GM23338 (cell line): Measurements from ENCODE around the gene GPRC6A. TPM values are rescaled to one million over a fixed set of nuclear protein-coding genes. Genes with fewer than 3 reads are reported as not detected.

Experiments used
- ATAC-seq: fragments of 200-7000 bp; cut with Tn5 transposase; 3 replicates; pipeline ENCODE4 v1.9.1; 2020
- DNase-seq: peaks from one replicate; pipeline ENCODE4 v3.0.0-alpha.2; 2015; ENCODE audit warnings: low spot score
- H2AFZ ChIP-seq: fragments of 200-600 bp; sonication (generic); 2 replicates; pipeline ENCODE4 v1.8.0; 2016; ENCODE audit warnings: antibody characterized with exemption, mild to moderate bottlenecking, moderate library complexity
- H3F3A ChIP-seq: fragments of 200-600 bp; sonication (generic); replicated peaks from 2 replicates; pipeline ENCODE4 v1.8.0; 2017; ENCODE audit warnings: antibody characterized with exemption, mixed run types, low read depth
- H3K27ac ChIP-seq: fragments of 200-600 bp; sonication (generic); 2 replicates; pipeline ENCODE4 v1.6.1; 2016; ENCODE audit warnings: low read depth
- H3K27me3 ChIP-seq: fragments of 200-600 bp; sonication (generic); 2 replicates; pipeline ENCODE4 v1.8.0; 2016; ENCODE audit warnings: mild to moderate bottlenecking, mixed run types, moderate library complexity; ENCODE audit not compliant: insufficient read depth
- H3K36me3 ChIP-seq: fragments of 200-600 bp; sonication (generic); 2 replicates; pipeline ENCODE4 v1.8.0; 2016; ENCODE audit warnings: mild to moderate bottlenecking; ENCODE audit not compliant: insufficient read depth
- H3K4me1 ChIP-seq: fragments of 200-600 bp; sonication (generic); 2 replicates; pipeline ENCODE4 v1.8.0; 2016; ENCODE audit warnings: mild to moderate bottlenecking, moderate library complexity; ENCODE audit not compliant: insufficient read depth
- H3K4me2 ChIP-seq: fragments of 200-600 bp; sonication (generic); 2 replicates; pipeline ENCODE4 v1.7.1; 2017; ENCODE audit warnings: mixed run types
- H3K4me3 ChIP-seq: fragments of 200-600 bp; sonication (generic); 2 replicates; pipeline ENCODE4 v1.6.1; 2016; ENCODE audit warnings: mixed run types
- H3K79me2 ChIP-seq: fragments of 200-600 bp; sonication (generic); replicated peaks from 2 replicates; pipeline ENCODE4 v1.8.0; 2017; ENCODE audit warnings: mild to moderate bottlenecking; ENCODE audit not compliant: insufficient read depth
- H3K9me2 ChIP-seq: fragments of 200-600 bp; sonication (generic); 2 replicates; pipeline ENCODE4 v1.8.0; 2017; ENCODE audit not compliant: insufficient read depth
- H4K20me1 ChIP-seq: fragments of 200-600 bp; sonication (generic); replicated peaks from 2 replicates; pipeline ENCODE4 v1.8.0; 2017; ENCODE audit warnings: mild to moderate bottlenecking; ENCODE audit not compliant: insufficient read depth
- H3K27ac Mint-ChIP-seq: 2 replicates; pipeline ENCODE4 v1.8.0; 2020; ENCODE audit warnings: inconsistent platforms, mild to moderate bottlenecking, moderate library complexity, mixed read lengths
- H3K27me3 Mint-ChIP-seq: 3 replicates; pipeline ENCODE4 v1.8.0; 2022; ENCODE audit warnings: low read depth, mild to moderate bottlenecking, moderate library complexity, mixed read lengths, inconsistent platforms; ENCODE audit not compliant: insufficient read depth, poor library complexity
- H3K36me3 Mint-ChIP-seq: 3 replicates; pipeline ENCODE4 v1.8.0; 2021; ENCODE audit warnings: low read depth, mild to moderate bottlenecking, inconsistent platforms, moderate library complexity, mixed read lengths
- H3K4me1 Mint-ChIP-seq: 3 replicates; pipeline ENCODE4 v1.8.0; 2020; ENCODE audit warnings: mild to moderate bottlenecking, inconsistent platforms, mixed read lengths
- H3K4me3 Mint-ChIP-seq: 3 replicates; pipeline ENCODE4 v1.8.0; 2021; ENCODE audit warnings: moderate library complexity, mild to moderate bottlenecking, inconsistent platforms, mixed read lengths
- H3K9me3 Mint-ChIP-seq: 3 replicates; pipeline ENCODE4 v1.8.0; 2020; ENCODE audit warnings: moderate library complexity, mild to moderate bottlenecking, inconsistent platforms, mixed read lengths
- CREB1 ChIP-seq: fragments of 250-450 bp; sonication (Bioruptor Pico); IDR thresholded peaks from 2 replicates; pipeline ENCODE4 v1.5.0; 2020; ENCODE audit warnings: low read depth, mild to moderate bottlenecking, moderate library complexity
- EZH2 ChIP-seq: fragments of 200-600 bp; sonication (generic); IDR thresholded peaks from one replicate; pipeline ENCODE4 v1.8.0; 2017; ENCODE audit warnings: antibody characterized with exemption, mild to moderate bottlenecking, low read depth; ENCODE audit not compliant: unreplicated experiment
- EZH2phosphoT487 ChIP-seq: fragments of 200-600 bp; sonication (generic); IDR thresholded peaks from one replicate; pipeline ENCODE4 v1.8.1; 2018; ENCODE audit warnings: antibody characterized with exemption; ENCODE audit not compliant: unreplicated experiment
- JUNB ChIP-seq: IDR thresholded peaks from one replicate; pipeline ENCODE4 v1.6.1; 2016; ENCODE audit warnings: antibody characterized with exemption; ENCODE audit not compliant: unreplicated experiment
- NANOG ChIP-seq: IDR thresholded peaks from 2 replicates; pipeline ENCODE4 v1.6.1; 2016; ENCODE audit warnings: antibody characterized with exemption, borderline replicate concordance
- POLR2AphosphoS5 ChIP-seq: IDR thresholded peaks from 2 replicates; pipeline ENCODE4 v1.6.1; 2016; ENCODE audit warnings: antibody characterized with exemption, low read depth
- STAT1 ChIP-seq: IDR thresholded peaks from one replicate; pipeline ENCODE4 v1.6.1; 2016; ENCODE audit warnings: antibody characterized with exemption; ENCODE audit not compliant: unreplicated experiment
- ZNF114 ChIP-seq: fragments of 250-450 bp; sonication (Bioruptor Pico); IDR thresholded peaks from 2 replicates; pipeline ENCODE4 v1.5.0; 2020; ENCODE audit warnings: mild to moderate bottlenecking, moderate library complexity
- ZNF331 ChIP-seq: fragments of 250-450 bp; sonication (Bioruptor Pico); IDR thresholded peaks from 2 replicates; pipeline ENCODE4 v1.5.0; 2020; ENCODE audit warnings: low read depth, mild to moderate bottlenecking, moderate library complexity
- polyA plus RNA-seq: library from polyadenylated mRNA; unstranded; fragments of >200 nt; fragmentation: Nextera tagmentation; extraction: Ambion mirVana; gene quantifications from 2 replicates; pipeline ENCODE4 v1.2.1, GENCODE V29; 2016
- total RNA-seq: library from RNA; depleted of rRNA; stranded (reverse); fragments of >200 nt; shearing (Covaris generic); gene quantifications from 2 replicates; pipeline ENCODE4 v1.2.3, GENCODE V29; 2014
- TF ChIP-seq, protein P1 (sequence below): fragments of 250-450 bp; sonication (Bioruptor Pico); IDR thresholded peaks from 2 replicates; pipeline ENCODE4 v1.5.0; 2020; ENCODE audit warnings: mild to moderate bottlenecking, moderate library complexity
- TF ChIP-seq, protein P2 (sequence below): IDR thresholded peaks from 2 replicates; pipeline ENCODE4 v1.6.1; 2016; ENCODE audit warnings: antibody characterized with exemption
- TF ChIP-seq, protein P3 (sequence below), 2 experiments: fragments of 200-600 bp in 1 of 2; sonication (generic) in 1 of 2; conservative IDR thresholded peaks; 2 replicates each; pipeline versions ENCODE4 v1.5.1 to v1.6.1; 2016 to 2017; ENCODE audit warnings: antibody characterized with exemption in 2 of 2, low read depth in 2 of 2, mild to moderate bottlenecking in 2 of 2, moderate library complexity in 1 of 2
- TF ChIP-seq, protein P4 (sequence below): IDR thresholded peaks from one replicate; pipeline ENCODE4 v1.6.1; 2018; ENCODE audit warnings: antibody characterized with exemption; ENCODE audit not compliant: unreplicated experiment

The GPRC6A gene
- total and polyA plus RNA-seq, 2 experiments from 2014 or later: 0.21 to 0.45 TPM

DNA sequence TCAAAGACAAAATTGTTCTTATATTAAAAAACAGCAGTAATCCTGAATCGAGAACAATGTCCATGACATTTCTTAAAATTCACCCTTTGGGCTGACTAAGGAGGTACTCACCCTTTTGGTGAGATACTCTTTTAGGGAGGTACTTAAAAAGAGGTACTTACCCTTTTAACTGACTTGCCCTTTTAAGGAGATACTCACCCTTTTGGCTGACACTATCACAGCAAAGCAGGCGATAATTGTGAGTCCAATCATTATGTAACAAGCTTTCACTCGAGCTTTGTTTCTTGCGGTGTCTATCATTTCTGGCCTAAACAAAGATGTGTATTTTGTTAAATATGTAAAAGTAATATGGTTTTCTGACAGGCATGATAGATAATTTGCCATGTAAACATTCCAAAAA lies 67.1 kb downstream of the GPRC6A start:
- H3K4me2 ChIP-seq: no peak overlapping the region
- H3K9me2 ChIP-seq: no peaks in the 10 kb centered on the region
- Mint-ChIP-seq H3K27ac (no peak overlapping the region), H3K4me1 (peaks cover 17% of the 10 kb centered on the region), H3K27me3 (peaks cover 28% of the 10 kb centered on the region), H3K36me3 (no peaks in the 10 kb centered on the region; the same call in 2 of the 3 replicates), H3K9me3 (no peaks in the 10 kb centered on the region), H3K4me3 (no peak overlapping the region)
- H3K79me2 ChIP-seq: no peaks in the 10 kb centered on the region
- H3K27ac ChIP-seq: no peak overlapping the region
- H3K4me1 ChIP-seq: peaks cover 20% of the 10 kb centered on the region
- DNase-seq (peak; percentile 22), ATAC-seq (no peak)
- no peak overlapping the region for H3K4me3 ChIP-seq
- H4K20me1 ChIP-seq: no peaks in the 10 kb centered on the region
- no peak for TF ChIP-seq EZH2
- no peak for TF ChIP-seq EZH2phosphoT487
- no peak for TF ChIP-seq JUNB
- TF ChIP-seq, protein P1, sequence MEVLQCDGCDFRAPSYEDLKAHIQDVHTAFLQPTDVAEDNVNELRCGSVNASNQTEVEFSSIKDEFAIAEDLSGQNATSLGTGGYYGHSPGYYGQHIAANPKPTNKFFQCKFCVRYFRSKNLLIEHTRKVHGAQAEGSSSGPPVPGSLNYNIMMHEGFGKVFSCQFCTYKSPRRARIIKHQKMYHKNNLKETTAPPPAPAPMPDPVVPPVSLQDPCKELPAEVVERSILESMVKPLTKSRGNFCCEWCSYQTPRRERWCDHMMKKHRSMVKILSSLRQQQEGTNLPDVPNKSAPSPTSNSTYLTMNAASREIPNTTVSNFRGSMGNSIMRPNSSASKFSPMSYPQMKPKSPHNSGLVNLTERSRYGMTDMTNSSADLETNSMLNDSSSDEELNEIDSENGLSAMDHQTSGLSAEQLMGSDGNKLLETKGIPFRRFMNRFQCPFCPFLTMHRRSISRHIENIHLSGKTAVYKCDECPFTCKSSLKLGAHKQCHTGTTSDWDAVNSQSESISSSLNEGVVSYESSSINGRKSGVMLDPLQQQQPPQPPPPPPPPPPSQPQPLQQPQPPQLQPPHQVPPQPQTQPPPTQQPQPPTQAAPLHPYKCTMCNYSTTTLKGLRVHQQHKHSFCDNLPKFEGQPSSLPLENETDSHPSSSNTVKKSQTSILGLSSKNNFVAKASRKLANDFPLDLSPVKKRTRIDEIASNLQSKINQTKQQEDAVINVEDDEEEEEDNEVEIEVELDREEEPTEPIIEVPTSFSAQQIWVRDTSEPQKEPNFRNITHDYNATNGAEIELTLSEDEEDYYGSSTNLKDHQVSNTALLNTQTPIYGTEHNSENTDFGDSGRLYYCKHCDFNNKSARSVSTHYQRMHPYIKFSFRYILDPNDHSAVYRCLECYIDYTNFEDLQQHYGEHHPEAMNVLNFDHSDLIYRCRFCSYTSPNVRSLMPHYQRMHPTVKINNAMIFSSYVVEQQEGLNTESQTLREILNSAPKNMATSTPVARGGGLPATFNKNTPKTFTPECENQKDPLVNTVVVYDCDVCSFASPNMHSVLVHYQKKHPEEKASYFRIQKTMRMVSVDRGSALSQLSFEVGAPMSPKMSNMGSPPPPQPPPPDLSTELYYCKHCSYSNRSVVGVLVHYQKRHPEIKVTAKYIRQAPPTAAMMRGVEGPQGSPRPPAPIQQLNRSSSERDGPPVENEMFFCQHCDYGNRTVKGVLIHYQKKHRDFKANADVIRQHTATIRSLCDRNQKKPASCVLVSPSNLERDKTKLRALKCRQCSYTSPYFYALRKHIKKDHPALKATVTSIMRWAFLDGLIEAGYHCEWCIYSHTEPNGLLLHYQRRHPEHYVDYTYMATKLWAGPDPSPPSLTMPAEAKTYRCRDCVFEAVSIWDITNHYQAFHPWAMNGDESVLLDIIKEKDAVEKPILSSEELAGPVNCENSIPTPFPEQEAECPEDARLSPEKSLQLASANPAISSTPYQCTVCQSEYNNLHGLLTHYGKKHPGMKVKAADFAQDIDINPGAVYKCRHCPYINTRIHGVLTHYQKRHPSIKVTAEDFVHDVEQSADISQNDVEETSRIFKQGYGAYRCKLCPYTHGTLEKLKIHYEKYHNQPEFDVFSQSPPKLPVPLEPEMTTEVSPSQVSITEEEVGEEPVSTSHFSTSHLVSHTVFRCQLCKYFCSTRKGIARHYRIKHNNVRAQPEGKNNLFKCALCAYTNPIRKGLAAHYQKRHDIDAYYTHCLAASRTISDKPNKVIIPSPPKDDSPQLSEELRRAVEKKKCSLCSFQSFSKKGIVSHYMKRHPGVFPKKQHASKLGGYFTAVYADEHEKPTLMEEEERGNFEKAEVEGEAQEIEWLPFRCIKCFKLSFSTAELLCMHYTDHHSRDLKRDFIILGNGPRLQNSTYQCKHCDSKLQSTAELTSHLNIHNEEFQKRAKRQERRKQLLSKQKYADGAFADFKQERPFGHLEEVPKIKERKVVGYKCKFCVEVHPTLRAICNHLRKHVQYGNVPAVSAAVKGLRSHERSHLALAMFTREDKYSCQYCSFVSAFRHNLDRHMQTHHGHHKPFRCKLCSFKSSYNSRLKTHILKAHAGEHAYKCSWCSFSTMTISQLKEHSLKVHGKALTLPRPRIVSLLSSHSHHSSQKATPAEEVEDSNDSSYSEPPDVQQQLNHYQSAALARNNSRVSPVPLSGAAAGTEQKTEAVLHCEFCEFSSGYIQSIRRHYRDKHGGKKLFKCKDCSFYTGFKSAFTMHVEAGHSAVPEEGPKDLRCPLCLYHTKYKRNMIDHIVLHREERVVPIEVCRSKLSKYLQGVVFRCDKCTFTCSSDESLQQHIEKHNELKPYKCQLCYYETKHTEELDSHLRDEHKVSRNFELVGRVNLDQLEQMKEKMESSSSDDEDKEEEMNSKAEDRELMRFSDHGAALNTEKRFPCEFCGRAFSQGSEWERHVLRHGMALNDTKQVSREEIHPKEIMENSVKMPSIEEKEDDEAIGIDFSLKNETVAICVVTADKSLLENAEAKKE: no peak
- TF ChIP-seq STAT1: no peak
- TF ChIP-seq CREB1 (CRISPR knock-in tag): no peak
- TF ChIP-seq, protein P2, sequence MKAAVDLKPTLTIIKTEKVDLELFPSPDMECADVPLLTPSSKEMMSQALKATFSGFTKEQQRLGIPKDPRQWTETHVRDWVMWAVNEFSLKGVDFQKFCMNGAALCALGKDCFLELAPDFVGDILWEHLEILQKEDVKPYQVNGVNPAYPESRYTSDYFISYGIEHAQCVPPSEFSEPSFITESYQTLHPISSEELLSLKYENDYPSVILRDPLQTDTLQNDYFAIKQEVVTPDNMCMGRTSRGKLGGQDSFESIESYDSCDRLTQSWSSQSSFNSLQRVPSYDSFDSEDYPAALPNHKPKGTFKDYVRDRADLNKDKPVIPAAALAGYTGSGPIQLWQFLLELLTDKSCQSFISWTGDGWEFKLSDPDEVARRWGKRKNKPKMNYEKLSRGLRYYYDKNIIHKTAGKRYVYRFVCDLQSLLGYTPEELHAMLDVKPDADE: no peak
- TF ChIP-seq ZNF114 (CRISPR knock-in tag): no peak
- TF ChIP-seq, protein P3, sequence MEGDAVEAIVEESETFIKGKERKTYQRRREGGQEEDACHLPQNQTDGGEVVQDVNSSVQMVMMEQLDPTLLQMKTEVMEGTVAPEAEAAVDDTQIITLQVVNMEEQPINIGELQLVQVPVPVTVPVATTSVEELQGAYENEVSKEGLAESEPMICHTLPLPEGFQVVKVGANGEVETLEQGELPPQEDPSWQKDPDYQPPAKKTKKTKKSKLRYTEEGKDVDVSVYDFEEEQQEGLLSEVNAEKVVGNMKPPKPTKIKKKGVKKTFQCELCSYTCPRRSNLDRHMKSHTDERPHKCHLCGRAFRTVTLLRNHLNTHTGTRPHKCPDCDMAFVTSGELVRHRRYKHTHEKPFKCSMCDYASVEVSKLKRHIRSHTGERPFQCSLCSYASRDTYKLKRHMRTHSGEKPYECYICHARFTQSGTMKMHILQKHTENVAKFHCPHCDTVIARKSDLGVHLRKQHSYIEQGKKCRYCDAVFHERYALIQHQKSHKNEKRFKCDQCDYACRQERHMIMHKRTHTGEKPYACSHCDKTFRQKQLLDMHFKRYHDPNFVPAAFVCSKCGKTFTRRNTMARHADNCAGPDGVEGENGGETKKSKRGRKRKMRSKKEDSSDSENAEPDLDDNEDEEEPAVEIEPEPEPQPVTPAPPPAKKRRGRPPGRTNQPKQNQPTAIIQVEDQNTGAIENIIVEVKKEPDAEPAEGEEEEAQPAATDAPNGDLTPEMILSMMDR (conservative IDR thresholded peaks at IDR 0.05; ENCODE audit: low read depth in 2 of 2): no peak
- no peak for TF ChIP-seq NANOG
- TF ChIP-seq ZNF331 (CRISPR knock-in tag): no peak
- TF ChIP-seq, protein P4, sequence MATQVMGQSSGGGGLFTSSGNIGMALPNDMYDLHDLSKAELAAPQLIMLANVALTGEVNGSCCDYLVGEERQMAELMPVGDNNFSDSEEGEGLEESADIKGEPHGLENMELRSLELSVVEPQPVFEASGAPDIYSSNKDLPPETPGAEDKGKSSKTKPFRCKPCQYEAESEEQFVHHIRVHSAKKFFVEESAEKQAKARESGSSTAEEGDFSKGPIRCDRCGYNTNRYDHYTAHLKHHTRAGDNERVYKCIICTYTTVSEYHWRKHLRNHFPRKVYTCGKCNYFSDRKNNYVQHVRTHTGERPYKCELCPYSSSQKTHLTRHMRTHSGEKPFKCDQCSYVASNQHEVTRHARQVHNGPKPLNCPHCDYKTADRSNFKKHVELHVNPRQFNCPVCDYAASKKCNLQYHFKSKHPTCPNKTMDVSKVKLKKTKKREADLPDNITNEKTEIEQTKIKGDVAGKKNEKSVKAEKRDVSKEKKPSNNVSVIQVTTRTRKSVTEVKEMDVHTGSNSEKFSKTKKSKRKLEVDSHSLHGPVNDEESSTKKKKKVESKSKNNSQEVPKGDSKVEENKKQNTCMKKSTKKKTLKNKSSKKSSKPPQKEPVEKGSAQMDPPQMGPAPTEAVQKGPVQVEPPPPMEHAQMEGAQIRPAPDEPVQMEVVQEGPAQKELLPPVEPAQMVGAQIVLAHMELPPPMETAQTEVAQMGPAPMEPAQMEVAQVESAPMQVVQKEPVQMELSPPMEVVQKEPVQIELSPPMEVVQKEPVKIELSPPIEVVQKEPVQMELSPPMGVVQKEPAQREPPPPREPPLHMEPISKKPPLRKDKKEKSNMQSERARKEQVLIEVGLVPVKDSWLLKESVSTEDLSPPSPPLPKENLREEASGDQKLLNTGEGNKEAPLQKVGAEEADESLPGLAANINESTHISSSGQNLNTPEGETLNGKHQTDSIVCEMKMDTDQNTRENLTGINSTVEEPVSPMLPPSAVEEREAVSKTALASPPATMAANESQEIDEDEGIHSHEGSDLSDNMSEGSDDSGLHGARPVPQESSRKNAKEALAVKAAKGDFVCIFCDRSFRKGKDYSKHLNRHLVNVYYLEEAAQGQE: no peak
- no peak for TF ChIP-seq POLR2AphosphoS5
- no peak overlapping the region for H2AFZ ChIP-seq
- H3K27me3 ChIP-seq: peaks cover 38% of the 10 kb centered on the region
- no peaks in the 10 kb centered on the region for H3F3A ChIP-seq
- no peaks in the 10 kb centered on the region for H3K36me3 ChIP-seq
